ENCODE measurements around the gene GRK2. TPM values are rescaled to one million over a fixed set of nuclear protein-coding genes. Genes with fewer than 3 reads are reported as not detected.

GRK2 gene
- total RNA-seq, 2 donors from 2014 or later, result 379 to 422 TPM

DNA sequence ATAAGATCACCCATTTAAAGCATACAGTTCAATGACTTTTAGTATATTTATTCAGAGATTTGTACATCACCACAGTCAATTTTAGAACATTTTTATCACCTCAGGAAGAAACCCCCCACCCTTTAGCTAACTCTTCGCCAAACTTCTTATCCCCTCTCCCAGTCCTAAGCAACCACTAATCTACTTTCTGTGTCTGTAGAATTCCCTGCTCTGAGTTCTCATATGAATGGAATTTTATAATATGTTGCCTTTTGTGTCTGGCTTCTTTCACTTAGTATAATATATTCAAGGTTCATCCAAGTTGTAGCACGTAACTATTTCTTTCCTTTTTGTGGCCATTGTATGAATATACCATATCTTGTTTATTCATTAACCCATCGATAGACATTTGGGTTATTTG is 26.4 kb downstream of the GRK2 start:
- H3K4me3 Mint-ChIP-seq, result peak overlapping the region; percentile 2 to 70
- H3K36me3 Mint-ChIP-seq (ENCODE audit: insufficient read depth in 2 of 2), result peaks cover 11 to 48% of the 10 kb centered on the region in 2 donors
- no peak for ATAC-seq (replicated peaks in 1 of 2)
- no peak for DNase-seq
- H3K27me3 Mint-ChIP-seq (ENCODE audit: low read depth), result no peaks in the 10 kb centered on the region
- peak overlapping the region; percentile 95 for H3K27ac Mint-ChIP-seq
- H3K9me3 Mint-ChIP-seq, result peaks cover 5 to 6% of the 10 kb centered on the region in 2 donors
- peaks cover 63% of the 10 kb centered on the region for H3K4me1 Mint-ChIP-seq (ENCODE audit: low read depth)

DNA sequence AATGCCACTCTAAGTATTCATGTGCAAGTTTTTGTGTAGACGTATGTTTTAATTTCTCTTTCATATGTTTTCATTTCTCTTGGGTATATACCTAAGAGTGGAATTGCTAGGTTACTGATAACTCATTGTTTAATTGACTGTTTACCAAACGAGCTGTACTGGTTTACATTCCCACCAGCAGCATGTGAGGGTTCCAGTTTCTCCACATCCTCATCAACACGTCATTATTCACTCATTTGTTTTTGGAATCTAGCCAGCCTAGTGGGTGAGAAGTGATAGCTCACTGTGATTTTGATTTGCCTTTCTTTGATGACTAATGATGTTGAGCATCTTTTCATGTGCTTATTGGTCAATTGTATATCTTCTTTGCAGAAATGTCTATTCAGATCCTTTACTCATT is 26.8 kb downstream of the GRK2 start:
- Mint-ChIP-seq H3K27me3 (ENCODE audit: low read depth) (no peaks in the 10 kb centered on the region), H3K36me3 (ENCODE audit: insufficient read depth in 2 of 2) (peaks cover 11 to 52% of the 10 kb centered on the region in 2 donors), H3K4me1 (ENCODE audit: low read depth) (peaks cover 62% of the 10 kb centered on the region), H3K27ac (peak overlapping the region; percentile 95), H3K9me3 (peaks cover 5 to 6% of the 10 kb centered on the region in 2 donors), H3K4me3 (peak overlapping the region in 1 of 2 donors; percentile 70)
- DNase-seq (no peak), ATAC-seq (replicated peaks in 1 of 2) (no peak)

DNA sequence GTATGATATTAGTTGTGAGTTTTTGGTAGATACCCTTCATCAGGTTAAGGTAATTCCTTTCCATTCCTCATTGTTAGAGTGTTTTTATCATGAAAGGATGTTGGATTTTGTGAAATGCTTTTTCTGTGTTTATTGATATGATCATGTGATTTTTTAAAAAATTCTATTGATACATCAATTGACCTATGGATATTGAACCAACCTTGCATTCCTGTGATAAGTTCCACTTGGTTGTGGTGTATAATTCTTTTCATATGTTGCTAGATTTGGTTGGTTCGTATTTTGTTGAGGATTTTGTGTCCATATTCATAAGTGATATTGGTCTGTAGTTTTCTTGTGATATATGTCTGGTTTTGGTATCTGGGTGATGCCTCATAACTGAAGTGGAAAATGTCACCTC is 29.6 kb downstream of the GRK2 start:
- peak overlapping the region; percentile 95 for H3K27ac Mint-ChIP-seq
- peaks cover 47% of the 10 kb centered on the region for H3K4me1 Mint-ChIP-seq (ENCODE audit: low read depth)

DNA sequence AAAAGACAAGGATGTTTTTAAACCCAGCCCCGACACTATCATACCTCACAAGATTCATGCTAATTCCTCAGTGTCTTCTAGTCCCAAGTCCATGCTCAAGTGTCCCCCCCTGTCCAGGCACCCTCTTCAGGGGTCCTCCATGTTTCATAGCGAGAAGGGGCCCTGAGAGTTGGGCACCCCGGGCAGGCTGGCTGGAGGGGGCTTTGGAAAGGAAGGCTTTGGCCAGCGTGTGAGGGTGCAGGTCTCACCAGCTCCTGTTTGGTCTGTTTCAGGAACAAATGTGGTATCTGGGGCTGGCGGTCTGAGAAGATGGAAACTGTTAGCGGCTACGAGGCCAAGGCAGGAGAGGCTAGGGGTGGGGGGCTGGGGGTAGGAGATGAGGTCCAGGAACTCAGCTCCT is 32.5 kb downstream of the GRK2 start:
- peaks cover 5 to 6% of the 10 kb centered on the region in 2 donors for H3K9me3 Mint-ChIP-seq
- no peak overlapping the region for H3K27ac Mint-ChIP-seq
- peaks cover 12 to 41% of the 10 kb centered on the region in 2 donors for H3K36me3 Mint-ChIP-seq (ENCODE audit: insufficient read depth in 2 of 2)
- peaks cover 23% of the 10 kb centered on the region for H3K4me1 Mint-ChIP-seq (ENCODE audit: low read depth)
- DNase-seq (no peak), ATAC-seq (replicated peaks in 1 of 2) (no peak)
- H3K4me3 Mint-ChIP-seq, result no peak overlapping the region
- no peaks in the 10 kb centered on the region for H3K27me3 Mint-ChIP-seq (ENCODE audit: low read depth)

More for the DNA sequence above, 29.6 kb downstream of the GRK2 start:
- no peak overlapping the region for H3K4me3 Mint-ChIP-seq
- H3K27me3 Mint-ChIP-seq (ENCODE audit: low read depth), result no peaks in the 10 kb centered on the region
- ATAC-seq (replicated peaks in 1 of 2), result no peak
- H3K9me3 Mint-ChIP-seq, result peaks cover 5 to 6% of the 10 kb centered on the region in 2 donors
- no peak for DNase-seq
- peaks cover 12 to 54% of the 10 kb centered on the region in 2 donors for H3K36me3 Mint-ChIP-seq (ENCODE audit: insufficient read depth in 2 of 2)

DNA sequence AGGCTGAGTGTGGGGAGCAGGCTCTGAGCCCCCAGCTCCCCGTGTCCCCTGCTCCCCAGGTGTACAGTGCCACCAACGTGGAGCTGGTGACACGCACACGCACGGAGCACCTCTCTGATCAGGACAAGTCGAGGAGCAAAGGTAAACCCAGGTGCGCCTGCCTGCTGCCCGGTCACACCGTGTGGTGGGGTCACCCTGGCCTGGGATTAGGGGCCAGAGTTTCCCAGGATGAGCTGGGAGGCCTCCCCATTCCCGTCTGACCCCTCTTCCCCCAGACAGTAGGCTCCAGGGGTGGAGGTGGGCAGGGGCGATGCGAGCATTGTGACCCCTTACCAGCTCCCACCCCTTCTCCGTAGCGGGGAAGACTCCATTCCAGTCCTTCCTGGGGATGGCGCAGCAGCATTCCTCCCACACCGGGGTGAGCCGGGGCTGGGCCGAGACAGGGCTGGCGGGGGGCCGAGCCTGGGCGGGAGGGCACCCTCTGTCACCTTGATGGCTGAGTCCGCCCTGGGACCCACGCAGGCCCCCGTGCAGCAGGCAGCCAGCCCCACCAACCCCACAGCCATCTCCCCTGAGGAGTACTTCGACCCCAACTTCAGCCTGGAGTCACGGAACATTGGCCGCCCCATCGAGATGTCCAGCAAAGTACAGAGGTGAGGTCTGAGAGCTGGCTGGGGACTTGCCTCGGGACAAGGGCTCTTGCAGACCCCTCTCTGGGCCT is 33.4 kb downstream of the GRK2 start:
- H3K27ac Mint-ChIP-seq, result no peak overlapping the region
- H3K4me3 Mint-ChIP-seq, result no peak overlapping the region
- H3K9me3 Mint-ChIP-seq, result peaks cover 5 to 6% of the 10 kb centered on the region in 2 donors
- peaks cover 12 to 35% of the 10 kb centered on the region in 2 donors for H3K36me3 Mint-ChIP-seq (ENCODE audit: insufficient read depth in 2 of 2)
- H3K27me3 Mint-ChIP-seq (ENCODE audit: low read depth), result no peaks in the 10 kb centered on the region
- DNase-seq (no peak), ATAC-seq (replicated peaks in 1 of 2) (no peak)
- H3K4me1 Mint-ChIP-seq (ENCODE audit: low read depth), result peaks cover 19% of the 10 kb centered on the region

DNA sequence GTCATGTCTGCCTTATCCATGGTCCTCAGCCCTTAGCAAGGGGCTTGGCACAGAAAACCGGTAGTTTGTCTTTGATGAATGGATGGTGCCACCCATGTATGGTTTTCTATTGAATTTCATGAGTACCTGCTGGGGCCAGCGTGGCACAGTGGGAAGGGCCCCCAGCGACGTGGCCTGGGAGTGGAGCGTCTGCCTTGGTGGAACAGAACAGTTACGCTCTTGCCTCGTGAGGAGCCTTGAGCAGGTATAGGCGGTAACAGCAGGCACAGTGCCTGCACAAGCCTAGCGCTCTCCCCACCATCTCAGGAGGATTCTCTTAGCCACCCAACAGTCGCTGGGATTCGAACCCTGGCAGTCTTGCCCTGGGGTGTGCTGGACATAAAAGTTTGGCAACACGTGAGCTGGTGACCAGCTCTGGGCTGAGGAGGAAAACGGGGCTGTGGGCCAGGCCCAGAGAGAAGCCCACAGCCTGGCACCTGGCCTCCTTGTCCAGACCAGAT is 34.0 kb downstream of the GRK2 start:
- no peak overlapping the region for H3K4me3 Mint-ChIP-seq

DNA sequence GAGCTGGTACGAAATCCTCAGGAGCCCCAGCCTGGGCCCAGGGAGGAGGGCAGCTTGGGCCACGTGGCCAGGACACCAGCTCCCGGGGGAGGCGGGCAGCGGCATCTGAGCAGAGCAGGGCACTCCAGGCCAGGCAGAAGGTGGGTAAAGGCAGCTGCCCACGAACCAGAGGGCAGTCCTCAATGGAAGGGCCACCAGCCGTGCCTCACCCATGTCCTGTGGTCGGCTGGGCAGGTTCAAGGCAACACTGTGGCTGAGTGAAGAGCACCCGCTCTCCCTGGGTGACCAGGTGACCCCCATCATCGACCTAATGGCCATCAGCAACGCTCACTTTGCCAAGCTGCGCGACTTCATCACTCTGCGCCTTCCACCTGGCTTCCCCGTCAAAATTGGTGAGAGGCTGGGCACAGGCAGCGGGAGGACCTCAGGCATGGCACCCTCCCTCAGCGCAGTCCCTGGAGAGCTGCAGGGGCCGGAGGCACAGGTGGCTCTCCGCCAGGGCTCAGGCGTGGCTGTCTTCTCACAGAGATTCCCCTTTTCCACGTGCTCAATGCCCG is 34.6 kb downstream of the GRK2 start:
- H3K36me3 Mint-ChIP-seq (ENCODE audit: insufficient read depth in 2 of 2), result peaks cover 12 to 23% of the 10 kb centered on the region in 2 donors
- no peak overlapping the region for H3K4me3 Mint-ChIP-seq
- H3K4me1 Mint-ChIP-seq (ENCODE audit: low read depth), result peaks cover 19% of the 10 kb centered on the region
- no peaks in the 10 kb centered on the region for H3K27me3 Mint-ChIP-seq (ENCODE audit: low read depth)
- peaks cover 5 to 6% of the 10 kb centered on the region in 2 donors for H3K9me3 Mint-ChIP-seq
- no peak for ATAC-seq (replicated peaks in 1 of 2)
- H3K27ac Mint-ChIP-seq, result no peak overlapping the region
- DNase-seq, result no peak

More for the DNA sequence above, 34.0 kb downstream of the GRK2 start:
- DNase-seq (no peak), ATAC-seq (replicated peaks in 1 of 2) (no peak)
- Mint-ChIP-seq H3K36me3 (ENCODE audit: insufficient read depth in 2 of 2) (peaks cover 12 to 29% of the 10 kb centered on the region in 2 donors), H3K27me3 (ENCODE audit: low read depth) (no peaks in the 10 kb centered on the region), H3K27ac (no peak overlapping the region), H3K9me3 (peaks cover 5 to 6% of the 10 kb centered on the region in 2 donors), H3K4me1 (ENCODE audit: low read depth) (peaks cover 19% of the 10 kb centered on the region)

DNA sequence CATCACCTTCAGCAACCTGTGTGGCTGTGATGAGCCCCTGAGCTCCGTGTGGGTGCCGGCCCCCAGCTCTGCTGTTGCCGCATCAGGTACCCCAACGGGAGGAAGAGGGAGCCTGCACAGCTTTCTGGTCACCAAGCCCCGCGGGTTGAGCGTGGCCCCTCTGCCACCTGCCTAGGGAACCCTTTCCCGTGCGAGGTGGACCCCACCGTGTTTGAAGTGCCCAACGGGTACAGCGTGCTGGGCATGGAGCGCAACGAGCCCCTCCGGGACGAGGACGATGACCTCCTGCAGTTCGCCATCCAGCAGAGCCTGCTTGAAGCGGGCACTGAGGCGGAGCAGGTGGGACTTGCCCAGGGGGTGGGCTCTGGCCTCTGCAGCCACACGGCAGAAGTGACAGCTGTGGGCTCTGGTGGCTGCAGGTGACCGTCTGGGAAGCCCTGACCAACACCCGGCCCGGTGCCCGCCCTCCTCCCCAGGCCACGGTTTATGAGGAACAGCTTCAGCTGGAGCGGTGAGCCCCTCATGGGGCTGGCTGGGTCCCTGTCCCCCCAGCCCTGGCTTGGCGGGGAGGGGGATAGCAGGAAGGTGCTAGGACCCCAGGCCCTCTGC is 35.1 kb downstream of the GRK2 start:
- DNase-seq, result no peak
- H3K36me3 Mint-ChIP-seq (ENCODE audit: insufficient read depth in 2 of 2), result peaks cover 7 to 18% of the 10 kb centered on the region in 2 donors

DNA sequence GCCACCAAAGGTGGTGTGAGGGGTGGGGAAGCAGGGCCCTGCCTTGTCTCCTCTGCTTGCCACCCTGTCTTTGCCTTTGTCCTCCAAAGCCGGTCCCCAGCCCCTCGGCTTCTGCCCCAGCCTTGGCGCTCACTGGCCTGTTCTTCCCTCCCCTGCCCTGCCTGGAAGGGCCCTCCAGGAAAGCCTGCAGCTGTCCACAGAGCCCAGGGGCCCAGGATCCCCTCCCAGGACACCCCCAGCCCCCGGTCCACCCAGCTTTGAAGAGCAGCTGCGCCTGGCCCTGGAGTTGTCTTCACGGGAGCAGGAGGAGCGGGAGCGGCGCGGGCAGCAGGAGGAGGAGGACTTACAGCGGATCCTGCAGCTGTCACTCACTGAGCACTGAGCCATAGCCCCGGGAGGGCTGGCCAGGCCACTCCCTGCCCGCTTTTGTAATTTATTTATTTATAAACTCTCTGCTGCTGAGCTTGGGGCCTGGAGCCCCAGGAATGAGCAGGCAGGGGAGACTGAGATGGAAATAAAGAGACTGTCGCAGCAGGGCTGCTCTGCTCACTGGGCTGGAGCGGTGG is 35.8 kb downstream of the GRK2 start:
- ATAC-seq (replicated peaks in 1 of 2) (no peak), DNase-seq (no peak)
- Mint-ChIP-seq H3K4me1 (ENCODE audit: low read depth) (peaks cover 7% of the 10 kb centered on the region), H3K36me3 (ENCODE audit: insufficient read depth in 2 of 2) (peaks cover 3 to 11% of the 10 kb centered on the region in 2 donors), H3K9me3 (no peaks in the 10 kb centered on the region), H3K27ac (peak overlapping the region; percentile 63), H3K27me3 (ENCODE audit: low read depth) (no peaks in the 10 kb centered on the region), H3K4me3 (peak overlapping the region; percentile 64 to 67)

More for the DNA sequence above, 35.1 kb downstream of the GRK2 start:
- no peak for ATAC-seq (replicated peaks in 1 of 2)
- H3K9me3 Mint-ChIP-seq, result peaks cover 3% of the 10 kb centered on the region in 2 donors
- H3K4me3 Mint-ChIP-seq, result no peak overlapping the region
- H3K27me3 Mint-ChIP-seq (ENCODE audit: low read depth), result no peaks in the 10 kb centered on the region
- H3K27ac Mint-ChIP-seq, result no peak overlapping the region
- peaks cover 13% of the 10 kb centered on the region for H3K4me1 Mint-ChIP-seq (ENCODE audit: low read depth)

DNA sequence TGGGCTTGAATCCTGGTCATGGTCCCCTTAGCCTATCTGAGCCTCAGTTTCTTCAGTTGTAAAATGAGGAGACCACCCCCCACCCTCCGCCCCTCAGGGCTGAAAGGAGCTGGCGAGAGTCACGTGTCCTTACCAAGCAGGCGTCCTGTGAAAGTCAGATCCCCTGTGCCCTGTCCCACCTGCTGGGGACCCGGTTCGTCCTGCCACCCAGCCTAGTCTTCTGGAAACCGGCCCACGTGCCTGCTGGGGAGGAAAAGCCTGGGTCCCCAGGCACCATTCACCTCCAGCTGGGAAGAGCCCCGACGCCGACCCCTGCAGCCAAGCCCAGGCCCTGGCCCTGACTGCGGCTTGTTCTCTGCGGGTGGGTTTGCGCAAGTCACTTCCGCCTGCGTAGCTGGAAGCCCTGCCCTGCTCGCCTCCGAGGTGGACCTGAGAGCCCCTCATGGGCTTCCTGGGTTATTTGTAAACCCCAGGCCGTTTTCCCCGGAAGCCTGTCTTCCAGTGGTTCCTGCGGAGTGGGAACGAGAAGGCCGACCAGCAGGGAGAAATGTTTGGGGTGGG is 36.4 kb downstream of the GRK2 start:
- peaks cover 3% of the 10 kb centered on the region for H3K4me1 Mint-ChIP-seq (ENCODE audit: low read depth)
- peak overlapping the region; percentile 64 to 67 for H3K4me3 Mint-ChIP-seq
- DNase-seq (no peak), ATAC-seq (replicated peaks in 1 of 2) (peak in 1 of 2 donors; percentile 2)
- no peak overlapping the region for H3K27ac Mint-ChIP-seq
- peaks cover 3 to 7% of the 10 kb centered on the region in 2 donors for H3K36me3 Mint-ChIP-seq (ENCODE audit: insufficient read depth in 2 of 2)
- no peaks in the 10 kb centered on the region for H3K9me3 Mint-ChIP-seq
- no peaks in the 10 kb centered on the region for H3K27me3 Mint-ChIP-seq (ENCODE audit: low read depth)

DNA sequence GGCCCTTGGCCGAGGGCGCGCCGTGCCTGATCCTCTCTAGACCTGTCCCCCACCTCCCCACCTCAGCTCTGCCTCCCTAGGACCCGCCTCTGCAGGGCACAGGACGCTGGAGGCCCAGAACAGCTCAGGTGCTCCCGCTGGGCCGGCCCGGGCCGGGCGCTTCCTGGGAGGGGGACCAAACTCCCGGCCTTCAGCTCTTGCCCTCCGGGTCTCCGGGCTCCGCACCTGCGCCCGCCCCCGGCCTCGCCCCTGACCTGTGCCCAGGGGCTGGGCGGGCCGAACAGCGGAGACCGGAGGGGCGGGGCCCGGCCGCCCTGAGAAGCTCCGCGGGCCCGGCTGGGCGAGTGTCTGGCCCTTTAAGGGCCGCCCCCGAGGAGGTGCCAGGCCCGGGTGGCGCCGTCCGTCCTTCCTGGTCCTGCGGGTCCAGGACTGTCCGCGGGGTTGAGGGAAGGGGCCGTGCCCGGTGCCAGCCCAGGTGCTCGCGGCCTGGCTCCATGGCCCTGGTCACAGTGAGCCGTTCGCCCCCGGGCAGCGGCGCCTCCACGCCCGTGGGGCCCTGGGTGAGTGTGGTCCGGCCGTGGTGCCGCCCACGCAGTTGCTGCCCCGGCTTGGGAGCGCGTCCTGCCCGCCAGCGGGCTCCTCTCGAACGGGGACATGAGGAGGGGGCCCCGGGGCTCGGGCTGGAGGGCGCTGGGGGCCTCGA is 37.0 kb downstream of the GRK2 start, which contains the start of gene SSH3:
TSS of gene SSH3 (plus strand) at position 399 of the 703 bp plus-strand sequence. CDS start at position 495, 96 bp downstream.
- Mint-ChIP-seq H3K27ac (no peak within 1 kb of the TSS), H3K9me3 (no peaks in the 10 kb centered on the region), H3K4me1 (ENCODE audit: low read depth) (no peaks in the 10 kb centered on the region), H3K36me3 (ENCODE audit: insufficient read depth in 2 of 2) (peaks cover under 1 to 3% of the 10 kb centered on the region in 2 donors), H3K27me3 (ENCODE audit: low read depth) (no peaks in the 10 kb centered on the region), H3K4me3 (peak within 1 kb of the TSS; percentile 67 to 74)
- peak; percentile 59 to 76 for DNase-seq
- ATAC-seq (replicated peaks in 1 of 2), result peak; percentile 81 to 90

DNA sequence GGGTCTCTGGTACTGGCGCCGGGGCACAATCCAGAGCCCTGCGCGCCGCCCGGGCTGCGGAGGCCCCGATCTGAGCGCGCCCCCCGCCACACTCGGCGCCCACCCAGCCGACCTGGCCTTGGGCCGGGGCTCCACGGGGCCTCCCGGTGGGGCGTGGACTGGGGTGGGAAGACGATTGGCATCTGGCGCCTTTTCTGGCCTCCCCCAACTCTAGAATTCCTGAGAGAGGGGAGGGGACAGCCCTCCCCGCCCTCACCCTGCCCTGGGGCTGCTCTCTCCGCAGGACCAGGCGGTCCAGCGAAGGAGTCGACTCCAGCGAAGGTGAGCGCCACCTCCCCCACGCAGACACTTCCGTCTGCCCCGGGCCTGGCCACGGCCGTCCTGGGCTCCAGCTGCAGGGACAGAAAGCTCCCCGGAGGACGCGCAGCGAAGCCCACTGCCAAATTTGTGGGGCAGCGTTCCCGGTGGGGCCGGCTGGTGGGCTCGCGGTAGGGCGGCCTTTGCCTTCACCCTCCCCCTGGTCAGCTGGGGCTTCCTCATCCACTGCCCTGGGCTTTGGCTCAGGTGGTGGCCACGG is 37.6 kb downstream of the GRK2 start:
- Mint-ChIP-seq H3K9me3 (no peaks in the 10 kb centered on the region), H3K27ac (no peak overlapping the region)
- DNase-seq, result peak in 1 of 2 donors; percentile 55

More for the DNA sequence above, 37.6 kb downstream of the GRK2 start:
- ATAC-seq (replicated peaks in 1 of 2), result peak; percentile 14 to 39
- peak overlapping the region; percentile 67 to 74 for H3K4me3 Mint-ChIP-seq
- no peaks in the 10 kb centered on the region for H3K36me3 Mint-ChIP-seq (ENCODE audit: insufficient read depth in 2 of 2)
- H3K27me3 Mint-ChIP-seq (ENCODE audit: low read depth), result no peaks in the 10 kb centered on the region
- H3K4me1 Mint-ChIP-seq (ENCODE audit: low read depth), result no peaks in the 10 kb centered on the region

Measured in activated T-cell treated with anti-CD3 and anti-CD28 coated beads, Interleukin-2, amount 50 U/mL, for 72 hours (primary cell).